ENCODE measurements around the gene LRRC25. TPM values are rescaled to one million over a fixed set of nuclear protein-coding genes. Genes with fewer than 3 reads are reported as not detected.

LRRC25 gene
- total RNA-seq, 6 experiments from 2014 or later = 1.9 to 12.6 (median 3.2) TPM

- Histone ChIP-seq H3K9me3 (no peaks in the 10 kb centered on the region), H3K27ac (no peak overlapping the region), H3K4me1 (peaks cover 0 to 7% (median 0%) of the 10 kb centered on the region in 4 donors), H3K36me3 (no peaks in the 10 kb centered on the region), H3K4me3 (no peak overlapping the region), H3K27me3 (no peaks in the 10 kb centered on the region)
- intact Hi-C loops (cut with DNase I) = no loop called here
- 100% methylated on average over 1 of the region's 21 CpGs for WGBS (ENCODE audit: insufficient coverage, low coverage, low lambda C conversion rate, missing lambda C conversion rate)
- TF ChIP-seq, protein P1, sequence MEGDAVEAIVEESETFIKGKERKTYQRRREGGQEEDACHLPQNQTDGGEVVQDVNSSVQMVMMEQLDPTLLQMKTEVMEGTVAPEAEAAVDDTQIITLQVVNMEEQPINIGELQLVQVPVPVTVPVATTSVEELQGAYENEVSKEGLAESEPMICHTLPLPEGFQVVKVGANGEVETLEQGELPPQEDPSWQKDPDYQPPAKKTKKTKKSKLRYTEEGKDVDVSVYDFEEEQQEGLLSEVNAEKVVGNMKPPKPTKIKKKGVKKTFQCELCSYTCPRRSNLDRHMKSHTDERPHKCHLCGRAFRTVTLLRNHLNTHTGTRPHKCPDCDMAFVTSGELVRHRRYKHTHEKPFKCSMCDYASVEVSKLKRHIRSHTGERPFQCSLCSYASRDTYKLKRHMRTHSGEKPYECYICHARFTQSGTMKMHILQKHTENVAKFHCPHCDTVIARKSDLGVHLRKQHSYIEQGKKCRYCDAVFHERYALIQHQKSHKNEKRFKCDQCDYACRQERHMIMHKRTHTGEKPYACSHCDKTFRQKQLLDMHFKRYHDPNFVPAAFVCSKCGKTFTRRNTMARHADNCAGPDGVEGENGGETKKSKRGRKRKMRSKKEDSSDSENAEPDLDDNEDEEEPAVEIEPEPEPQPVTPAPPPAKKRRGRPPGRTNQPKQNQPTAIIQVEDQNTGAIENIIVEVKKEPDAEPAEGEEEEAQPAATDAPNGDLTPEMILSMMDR (IDR thresholded peaks at IDR 0.05) = no peak
- no peak for TF ChIP-seq POLR2A (IDR thresholded peaks at IDR 0.05)
- DNase-seq (no peak), ATAC-seq (no peak)
Observed at GRCh38 chr19:18430417-18431144, 33.2 kb upstream of the LRRC25 start.

GRCh38 chr19:18429717-18430416 lies 32.4 kb upstream of the LRRC25 start:
- H3K9me3 ChIP-seq = no peaks in the 10 kb centered on the region
- no peak for ATAC-seq
- peaks cover 0 to 7% (median 0%) of the 10 kb centered on the region in 4 donors for H3K4me1 ChIP-seq
- DNase-seq = no peak
- H3K36me3 ChIP-seq = no peaks in the 10 kb centered on the region
- H3K4me3 ChIP-seq = no peak overlapping the region
- WGBS (ENCODE audit: insufficient coverage, low coverage, low lambda C conversion rate, missing lambda C conversion rate) = 40% methylated on average over 8 of the region's 13 CpGs
- H3K27me3 ChIP-seq = no peaks in the 10 kb centered on the region
- intact Hi-C loops (cut with DNase I) = no loop called here
- H3K27ac ChIP-seq = no peak overlapping the region
- TF ChIP-seq, protein P1 (IDR thresholded peaks at IDR 0.05) = no peak

- Histone ChIP-seq H3K4me1 (peaks cover 0 to 7% (median 0%) of the 10 kb centered on the region in 4 donors), H3K27ac (no peak overlapping the region), H3K36me3 (no peaks in the 10 kb centered on the region), H3K27me3 (no peaks in the 10 kb centered on the region), H3K4me3 (peak overlapping the region in 1 of 3 donors; percentile 27), H3K9me3 (no peaks in the 10 kb centered on the region)
- WGBS (ENCODE audit: insufficient coverage, low coverage, low lambda C conversion rate, missing lambda C conversion rate) = 56% methylated on average over 7 of the region's 77 CpGs
- intact Hi-C loops (cut with DNase I) = no loop called here
- DNase-seq (peak in 2 of 3 donors; percentile 72 to 76), ATAC-seq (peak; percentile 48 to 58 (median 54))
- TF ChIP-seq, protein P1 (IDR thresholded peaks at IDR 0.05) = no peak
- no peak for TF ChIP-seq POLR2A (IDR thresholded peaks at IDR 0.05)
Observed at GRCh38 chr19:18428787-18429674, 31.6 kb upstream of the LRRC25 start.

DNA sequence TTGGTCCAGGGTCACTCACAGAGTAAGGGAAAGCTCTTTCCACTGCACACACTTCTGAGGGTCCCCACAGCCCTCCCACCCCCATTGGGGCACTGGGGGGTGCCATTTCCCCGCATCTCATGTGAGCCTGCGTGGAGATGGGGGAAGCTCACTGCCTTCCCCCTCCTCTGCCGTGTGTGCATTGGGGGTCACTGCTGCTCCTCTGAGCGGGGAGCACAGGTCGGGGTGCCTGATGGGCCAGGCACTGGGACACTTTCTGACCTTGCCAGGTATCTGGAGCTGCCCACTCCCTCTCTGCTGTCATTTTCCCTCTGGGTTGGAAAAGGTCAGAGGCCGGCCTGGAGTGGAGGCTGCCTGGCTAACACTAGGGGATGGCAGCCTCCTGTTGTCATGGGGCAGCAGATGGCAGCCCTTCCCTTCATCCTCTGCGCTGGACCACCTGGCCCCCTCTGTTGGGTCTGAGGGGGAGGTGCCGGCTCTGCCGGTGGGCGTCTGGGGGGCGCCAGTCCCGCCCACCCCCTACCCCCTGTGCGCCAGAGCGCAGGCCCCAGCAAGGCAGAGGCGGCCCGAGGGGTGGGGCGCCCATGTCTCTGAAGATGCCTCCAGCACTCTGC lies 30.9 kb upstream of the LRRC25 start:
- ATAC-seq = no peak
- H3K9me3 ChIP-seq = no peaks in the 10 kb centered on the region
- H3K27me3 ChIP-seq = no peaks in the 10 kb centered on the region
- intact Hi-C loops (cut with DNase I) = no loop called here
- no peak for DNase-seq
- TF ChIP-seq, protein P1 (IDR thresholded peaks at IDR 0.05) = no peak
- TF ChIP-seq POLR2A (IDR thresholded peaks at IDR 0.05) = no peak
- WGBS (ENCODE audit: insufficient coverage, low coverage, low lambda C conversion rate, missing lambda C conversion rate) = 100% methylated on average over 1 of the region's 17 CpGs
- no peaks in the 10 kb centered on the region for H3K36me3 ChIP-seq
- peaks cover 0 to 7% (median 0%) of the 10 kb centered on the region in 4 donors for H3K4me1 ChIP-seq
- no peak overlapping the region for H3K27ac ChIP-seq
- H3K4me3 ChIP-seq = no peak overlapping the region
